ENCODE measurements around the gene GRID2.

Gene GRID2

DNA sequence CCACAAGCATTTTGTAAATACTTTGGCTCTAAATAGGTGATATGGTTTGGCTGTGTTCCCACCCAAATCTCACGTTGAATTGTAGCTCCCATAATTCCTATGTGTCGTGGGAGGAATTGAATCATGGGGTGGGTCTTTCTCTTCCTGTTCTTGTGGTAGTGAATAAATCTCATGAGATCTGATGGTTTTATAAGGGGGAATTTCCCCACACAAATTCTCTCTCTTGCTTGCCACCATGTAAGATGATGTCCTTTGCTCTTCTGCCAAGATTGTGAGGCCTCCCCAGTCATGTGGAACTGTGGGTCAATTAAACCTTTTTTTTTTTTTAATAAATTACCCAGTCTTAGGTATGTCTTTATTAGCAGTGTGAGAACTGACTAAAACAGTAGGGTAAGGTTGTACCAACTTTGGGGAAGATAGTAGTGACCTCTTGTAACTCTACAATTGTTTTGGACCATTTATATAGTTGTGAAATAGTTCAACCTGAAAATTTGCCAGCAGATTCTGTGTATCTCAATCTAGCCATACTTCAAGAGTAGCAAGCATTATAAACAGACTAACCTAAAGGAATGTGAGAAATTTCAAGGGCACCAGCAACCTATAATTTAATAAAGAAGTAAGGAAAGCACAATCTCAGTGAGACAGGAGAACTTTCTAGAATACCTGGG is 727.8 kb downstream of the GRID2 start:
- Histone ChIP-seq H3K9me3 (ENCODE audit: insufficient read depth, low read depth, low read length) (0 out of 2 replicates have a peak, but pooled peaks cover 3% of the 10 kb centered on the region), H3K4me3 (ENCODE audit: low read length) (no peak overlapping the region), H3K27me3 (ENCODE audit: insufficient read depth, low read length) (no peaks in the 10 kb centered on the region), H3K9ac (ENCODE audit: low read depth, low read length) (no peak overlapping the region), H3K36me3 (ENCODE audit: insufficient read depth, low read depth, low read length) (no peaks in the 10 kb centered on the region), H3K27ac (ENCODE audit: low read length) (no peak overlapping the region), H3K4me1 (ENCODE audit: insufficient read depth, low read length) (no peaks in the 10 kb centered on the region)

DNA sequence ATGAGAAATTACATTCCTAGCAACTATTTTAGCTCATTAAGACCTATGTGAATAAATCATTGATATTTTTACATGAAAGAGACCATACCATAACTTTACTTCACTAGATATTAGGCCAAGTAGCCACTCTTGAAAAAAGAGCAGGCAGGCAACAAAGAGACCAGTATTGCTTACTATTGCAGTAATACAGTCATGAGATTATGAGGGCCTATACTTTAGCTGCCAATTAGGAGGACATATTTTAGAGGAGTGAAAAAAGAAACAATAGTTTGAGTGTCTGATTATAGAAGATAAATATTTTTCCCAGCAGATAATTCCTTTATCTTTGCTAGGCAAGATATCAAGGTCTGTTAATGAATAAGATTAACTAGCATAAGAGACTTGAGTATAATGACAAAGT is 739.0 kb downstream of the GRID2 start:
- Histone ChIP-seq H3K27me3 (ENCODE audit: insufficient read depth, low read length) (no peaks in the 10 kb centered on the region), H3K9ac (ENCODE audit: low read depth, low read length) (no peak overlapping the region), H3K4me3 (ENCODE audit: low read length) (no peak overlapping the region), H3K9me3 (ENCODE audit: insufficient read depth, low read depth, low read length) (no peaks in the 10 kb centered on the region), H3K27ac (ENCODE audit: low read length) (no peak overlapping the region), H3K4me1 (ENCODE audit: insufficient read depth, low read length) (no peaks in the 10 kb centered on the region), H3K36me3 (ENCODE audit: insufficient read depth, low read depth, low read length) (no peaks in the 10 kb centered on the region)

DNA sequence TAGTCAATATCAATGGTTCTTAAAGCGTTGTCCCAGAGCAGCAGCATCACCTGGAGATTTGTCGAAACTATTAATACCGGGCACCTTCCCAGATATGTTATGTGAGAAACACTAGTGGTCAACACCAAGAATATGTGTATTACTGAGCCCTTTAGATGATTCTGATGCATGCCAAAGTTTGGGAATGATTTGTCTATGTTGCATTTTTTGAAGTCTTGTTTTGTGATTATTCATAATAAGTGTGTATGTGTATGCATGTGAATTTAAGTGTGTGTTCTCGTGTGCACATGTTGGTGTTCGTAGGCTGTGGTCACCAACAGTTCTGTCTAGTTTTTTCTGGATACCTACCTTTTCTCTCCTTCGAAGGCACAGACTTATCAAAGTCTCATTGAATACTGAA is 749.4 kb downstream of the GRID2 start:
- Histone ChIP-seq H3K4me1 (ENCODE audit: insufficient read depth, low read length) (peaks cover 23% of the 10 kb centered on the region), H3K36me3 (ENCODE audit: insufficient read depth, low read depth, low read length) (no peaks in the 10 kb centered on the region), H3K9ac (ENCODE audit: low read depth, low read length) (no peak overlapping the region), H3K27ac (ENCODE audit: low read length) (no peak overlapping the region), H3K9me3 (ENCODE audit: insufficient read depth, low read depth, low read length) (no peaks in the 10 kb centered on the region), H3K4me3 (ENCODE audit: low read length) (no peak overlapping the region), H3K27me3 (ENCODE audit: insufficient read depth, low read length) (no peaks in the 10 kb centered on the region)

DNA sequence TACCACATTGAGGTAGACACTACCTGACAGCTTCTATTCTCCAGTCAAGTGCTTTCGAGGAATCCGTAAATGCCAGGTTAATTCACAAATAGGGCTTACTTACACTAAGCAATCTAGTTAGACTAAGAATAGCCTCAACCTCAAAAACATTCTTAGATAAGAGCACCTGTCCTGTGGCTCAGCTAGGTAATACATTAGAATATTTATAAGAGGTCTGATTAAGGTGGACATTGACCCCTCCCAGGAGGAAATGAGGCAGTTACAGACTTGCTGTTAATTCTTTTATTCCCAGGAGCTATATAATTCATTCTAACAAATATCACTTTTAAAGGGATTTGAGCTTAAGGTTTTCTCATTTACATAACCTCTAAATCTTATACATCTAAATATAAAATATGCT is 758.1 kb downstream of the GRID2 start:
- no peaks in the 10 kb centered on the region for H3K27me3 ChIP-seq (ENCODE audit: insufficient read depth, low read length)
- no peak overlapping the region for H3K27ac ChIP-seq (ENCODE audit: low read length)
- H3K9me3 ChIP-seq (ENCODE audit: insufficient read depth, low read depth, low read length), result no peaks in the 10 kb centered on the region; the same call in 1 of the 2 replicates
- no peak overlapping the region for H3K9ac ChIP-seq (ENCODE audit: low read depth, low read length)
- no peaks in the 10 kb centered on the region for H3K36me3 ChIP-seq (ENCODE audit: insufficient read depth, low read depth, low read length)
- peaks cover 5% of the 10 kb centered on the region; the same call in 1 of the 2 replicates for H3K4me1 ChIP-seq (ENCODE audit: insufficient read depth, low read length)
- no peak overlapping the region for H3K4me3 ChIP-seq (ENCODE audit: low read length)

DNA sequence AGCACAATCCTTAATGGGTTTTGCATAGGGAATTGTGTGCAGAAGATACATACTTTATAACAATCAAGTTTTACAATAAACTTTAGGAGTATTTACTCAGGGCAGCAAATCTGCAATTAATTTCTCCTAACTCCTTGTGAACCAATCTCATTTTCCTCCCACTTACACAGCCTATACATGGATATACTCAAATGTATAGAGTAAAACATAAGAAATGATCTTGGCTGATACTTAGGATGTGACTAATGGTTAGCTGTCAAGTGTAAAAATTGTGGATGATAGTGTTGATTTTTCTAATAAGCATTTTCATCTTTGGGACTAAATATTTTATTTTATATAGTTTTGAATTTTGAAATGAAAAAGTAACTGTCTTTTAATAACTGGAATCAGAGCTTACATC is 759.6 kb downstream of the GRID2 start:
- peaks cover 5% of the 10 kb centered on the region; the same call in 1 of the 2 replicates for H3K4me1 ChIP-seq (ENCODE audit: insufficient read depth, low read length)
- H3K27ac ChIP-seq (ENCODE audit: low read length), result no peak overlapping the region
- H3K27me3 ChIP-seq (ENCODE audit: insufficient read depth, low read length), result no peaks in the 10 kb centered on the region
- H3K4me3 ChIP-seq (ENCODE audit: low read length), result no peak overlapping the region
- H3K36me3 ChIP-seq (ENCODE audit: insufficient read depth, low read depth, low read length), result no peaks in the 10 kb centered on the region
- no peak overlapping the region for H3K9ac ChIP-seq (ENCODE audit: low read depth, low read length)
- H3K9me3 ChIP-seq (ENCODE audit: insufficient read depth, low read depth, low read length), result no peaks in the 10 kb centered on the region; the same call in 1 of the 2 replicates

DNA sequence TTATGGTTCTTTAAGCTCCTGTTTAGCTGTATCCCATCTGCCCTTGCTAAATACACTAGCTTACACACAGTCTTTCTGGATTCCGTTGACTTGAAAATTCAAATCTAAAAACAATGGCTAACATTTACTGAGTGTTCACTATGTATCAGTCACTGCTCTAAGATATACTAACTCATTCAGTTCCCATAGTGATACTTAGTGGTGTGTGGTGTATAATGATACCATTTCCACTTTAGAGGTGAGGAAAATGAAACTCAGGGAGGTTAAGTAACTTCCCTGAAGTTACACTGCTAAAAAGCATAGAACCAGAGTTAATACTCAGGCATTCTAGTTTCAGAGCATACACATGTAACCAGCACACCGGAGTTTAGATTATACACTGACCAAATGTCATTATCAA is 762.0 kb downstream of the GRID2 start:
- H3K4me1 ChIP-seq (ENCODE audit: insufficient read depth, low read length), result peaks cover 5% of the 10 kb centered on the region; the same call in 1 of the 2 replicates
- H3K27ac ChIP-seq (ENCODE audit: low read length), result no peak overlapping the region
- H3K27me3 ChIP-seq (ENCODE audit: insufficient read depth, low read length), result no peaks in the 10 kb centered on the region
- no peaks in the 10 kb centered on the region for H3K36me3 ChIP-seq (ENCODE audit: insufficient read depth, low read depth, low read length)
- H3K9me3 ChIP-seq (ENCODE audit: insufficient read depth, low read depth, low read length), result no peaks in the 10 kb centered on the region; the same call in 1 of the 2 replicates
- no peak overlapping the region for H3K9ac ChIP-seq (ENCODE audit: low read depth, low read length)
- H3K4me3 ChIP-seq (ENCODE audit: low read length), result no peak overlapping the region

DNA sequence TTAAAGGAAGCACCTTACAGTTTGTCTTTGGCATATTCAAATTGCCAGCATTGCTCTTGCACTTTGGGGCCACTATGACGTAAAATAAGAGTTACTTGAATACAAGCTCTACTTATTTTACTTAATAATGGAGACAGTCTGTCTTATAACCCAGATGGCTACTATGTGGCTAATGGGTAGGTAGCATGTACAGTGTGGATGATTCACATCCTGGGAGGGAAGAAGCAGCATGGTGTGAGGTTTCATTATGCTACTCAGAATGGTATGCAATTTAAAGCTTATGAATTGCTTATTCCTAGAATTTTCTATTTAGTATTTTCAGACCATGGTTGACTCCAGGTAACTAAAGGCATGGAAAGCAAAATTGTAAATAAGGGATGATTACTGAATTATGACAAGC is 763.0 kb downstream of the GRID2 start:
- H3K9ac ChIP-seq (ENCODE audit: low read depth, low read length), result no peak overlapping the region
- no peaks in the 10 kb centered on the region for H3K27me3 ChIP-seq (ENCODE audit: insufficient read depth, low read length)
- H3K9me3 ChIP-seq (ENCODE audit: insufficient read depth, low read depth, low read length), result no peaks in the 10 kb centered on the region; the same call in 1 of the 2 replicates
- no peak overlapping the region for H3K27ac ChIP-seq (ENCODE audit: low read length)
- H3K36me3 ChIP-seq (ENCODE audit: insufficient read depth, low read depth, low read length), result no peaks in the 10 kb centered on the region
- peaks cover 1% of the 10 kb centered on the region; the same call in 1 of the 2 replicates for H3K4me1 ChIP-seq (ENCODE audit: insufficient read depth, low read length)
- no peak overlapping the region for H3K4me3 ChIP-seq (ENCODE audit: low read length)

DNA sequence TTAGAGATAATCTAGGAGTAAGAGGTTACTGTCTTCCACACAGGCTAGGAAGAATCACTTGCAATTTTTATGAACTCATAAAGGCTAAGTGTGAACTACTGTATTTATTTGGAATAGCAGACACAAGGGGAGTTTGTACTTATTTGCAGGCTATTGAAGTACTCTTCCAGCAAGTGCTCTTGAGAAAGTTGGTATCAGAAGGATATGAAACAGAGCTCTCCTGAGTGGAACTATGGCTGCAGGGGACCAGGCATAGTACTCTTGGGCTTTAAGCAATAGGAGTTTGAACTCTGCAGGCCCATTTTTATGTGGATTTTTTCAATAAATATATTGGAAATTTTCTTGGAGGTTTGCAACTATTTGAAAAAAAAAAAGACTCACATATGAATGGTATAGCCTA is 768.5 kb downstream of the GRID2 start:
- Histone ChIP-seq H3K27me3 (ENCODE audit: insufficient read depth, low read length) (no peaks in the 10 kb centered on the region), H3K9ac (ENCODE audit: low read depth, low read length) (no peak overlapping the region), H3K4me3 (ENCODE audit: low read length) (no peak overlapping the region), H3K36me3 (ENCODE audit: insufficient read depth, low read depth, low read length) (no peaks in the 10 kb centered on the region), H3K4me1 (ENCODE audit: insufficient read depth, low read length) (no peaks in the 10 kb centered on the region), H3K27ac (ENCODE audit: low read length) (no peak overlapping the region), H3K9me3 (ENCODE audit: insufficient read depth, low read depth, low read length) (no peaks in the 10 kb centered on the region)

DNA sequence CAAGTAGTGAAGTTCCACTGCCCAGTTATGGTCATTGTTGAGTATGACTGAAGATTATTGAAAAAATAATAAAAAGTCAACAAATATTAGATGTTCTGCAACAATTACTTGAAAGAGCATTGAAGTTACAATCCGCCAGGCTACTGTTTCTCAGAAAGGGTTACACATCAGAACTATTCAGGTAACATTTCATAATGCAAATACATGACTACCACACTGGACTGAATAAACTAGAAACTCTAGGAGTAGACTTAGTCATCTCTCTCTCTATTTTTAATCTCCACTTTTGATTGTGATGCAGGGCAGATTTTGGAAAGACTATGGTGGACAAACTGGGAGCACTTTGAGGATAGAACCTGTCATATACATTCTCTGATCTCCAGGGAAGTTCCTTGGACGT is 776.5 kb downstream of the GRID2 start:
- no peaks in the 10 kb centered on the region for H3K9me3 ChIP-seq (ENCODE audit: insufficient read depth, low read depth, low read length)
- peaks cover 14% of the 10 kb centered on the region; the same call in 1 of the 2 replicates for H3K4me1 ChIP-seq (ENCODE audit: insufficient read depth, low read length)
- no peak overlapping the region for H3K9ac ChIP-seq (ENCODE audit: low read depth, low read length)
- H3K36me3 ChIP-seq (ENCODE audit: insufficient read depth, low read depth, low read length), result no peaks in the 10 kb centered on the region
- no peak overlapping the region for H3K27ac ChIP-seq (ENCODE audit: low read length)
- H3K4me3 ChIP-seq (ENCODE audit: low read length), result no peak overlapping the region
- no peaks in the 10 kb centered on the region for H3K27me3 ChIP-seq (ENCODE audit: insufficient read depth, low read length)

DNA sequence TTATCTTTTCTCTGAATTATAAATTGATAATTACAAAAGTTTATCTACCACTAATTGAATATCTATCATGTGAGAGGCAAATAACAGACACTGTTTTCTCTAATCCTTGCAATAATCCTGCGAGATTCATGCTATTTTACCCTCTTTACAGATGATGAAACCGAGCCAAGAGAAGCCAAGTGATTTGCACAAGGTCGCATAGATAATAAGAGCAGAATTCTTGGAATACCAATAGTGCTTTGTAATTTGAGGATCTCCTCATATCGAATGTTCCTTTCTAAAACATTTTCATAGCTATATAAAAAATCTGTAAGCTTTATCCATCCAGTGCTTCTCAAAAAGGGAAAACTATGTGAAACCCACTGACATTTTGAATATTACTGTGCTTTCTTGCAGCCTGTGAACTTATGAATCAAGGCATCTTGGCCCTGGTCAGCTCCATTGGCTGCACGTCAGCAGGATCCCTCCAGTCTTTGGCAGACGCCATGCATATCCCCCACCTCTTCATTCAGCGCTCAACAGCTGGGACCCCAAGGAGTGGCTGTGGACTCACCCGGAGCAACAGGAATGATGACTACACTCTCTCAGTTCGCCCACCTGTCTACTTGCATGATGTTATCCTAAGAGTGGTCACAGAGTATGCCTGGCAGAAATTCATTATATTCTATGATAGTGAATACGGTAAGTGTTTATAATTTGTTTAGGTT is 781.0 kb downstream of the GRID2 start:
- Histone ChIP-seq H3K4me1 (ENCODE audit: insufficient read depth, low read length) (peaks cover 23% of the 10 kb centered on the region; the same call in 1 of the 2 replicates), H3K27ac (ENCODE audit: low read length) (no peak overlapping the region), H3K36me3 (ENCODE audit: insufficient read depth, low read depth, low read length) (no peaks in the 10 kb centered on the region), H3K9ac (ENCODE audit: low read depth, low read length) (peak overlapping the region; percentile 35; the same call in 1 of the 2 replicates), H3K9me3 (ENCODE audit: insufficient read depth, low read depth, low read length) (no peaks in the 10 kb centered on the region), H3K27me3 (ENCODE audit: insufficient read depth, low read length) (no peaks in the 10 kb centered on the region), H3K4me3 (ENCODE audit: low read length) (peak overlapping the region; percentile 41; the same call in 1 of the 2 replicates)

DNA sequence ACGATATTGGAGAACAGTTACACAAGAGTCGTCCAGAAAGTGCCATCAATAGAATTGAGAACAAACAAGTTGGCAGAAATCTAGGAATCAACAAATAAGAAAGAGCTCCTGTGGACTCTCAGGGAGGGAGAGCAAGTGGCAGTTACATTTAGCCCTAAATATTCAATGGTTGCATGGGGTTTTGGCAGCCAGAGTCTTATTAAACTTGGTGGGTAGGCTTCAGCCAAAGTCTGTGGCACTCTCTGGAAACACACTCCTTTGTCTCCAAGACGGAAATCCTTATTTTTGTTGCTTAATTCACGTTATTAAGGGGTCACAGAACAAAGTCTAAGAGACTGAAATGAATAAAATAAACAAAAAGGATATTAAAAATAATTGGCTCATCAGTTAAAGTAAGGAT is 782.6 kb downstream of the GRID2 start:
- Histone ChIP-seq H3K9me3 (ENCODE audit: insufficient read depth, low read depth, low read length) (no peaks in the 10 kb centered on the region), H3K36me3 (ENCODE audit: insufficient read depth, low read depth, low read length) (no peaks in the 10 kb centered on the region), H3K4me1 (ENCODE audit: insufficient read depth, low read length) (peaks cover 23% of the 10 kb centered on the region; the same call in 1 of the 2 replicates), H3K27ac (ENCODE audit: low read length) (no peak overlapping the region), H3K4me3 (ENCODE audit: low read length) (no peak overlapping the region; the same call in 1 of the 2 replicates), H3K9ac (ENCODE audit: low read depth, low read length) (no peak overlapping the region), H3K27me3 (ENCODE audit: insufficient read depth, low read length) (no peaks in the 10 kb centered on the region)

DNA sequence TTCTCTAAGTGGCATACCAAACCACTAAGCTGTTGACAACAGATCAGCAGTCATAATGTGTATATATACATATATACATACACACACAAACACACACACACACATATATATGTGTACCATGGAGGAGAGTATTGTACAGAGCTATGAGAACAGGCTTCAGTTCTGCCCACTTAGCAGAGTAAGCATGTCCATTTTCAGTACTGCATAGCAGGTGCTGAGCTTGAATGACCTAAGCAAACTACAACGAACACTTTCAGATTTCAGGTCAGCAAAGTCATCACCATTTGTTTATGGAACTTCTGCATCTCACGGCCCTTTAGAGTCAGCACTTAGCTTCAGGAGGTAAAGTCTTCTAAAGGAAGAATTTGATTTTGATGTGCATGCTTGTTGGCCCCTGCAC is 789.0 kb downstream of the GRID2 start:
- no peaks in the 10 kb centered on the region for H3K9me3 ChIP-seq (ENCODE audit: insufficient read depth, low read depth, low read length)
- H3K36me3 ChIP-seq (ENCODE audit: insufficient read depth, low read depth, low read length), result no peaks in the 10 kb centered on the region
- no peak overlapping the region for H3K27ac ChIP-seq (ENCODE audit: low read length)
- H3K4me1 ChIP-seq (ENCODE audit: insufficient read depth, low read length), result no peaks in the 10 kb centered on the region
- H3K27me3 ChIP-seq (ENCODE audit: insufficient read depth, low read length), result no peaks in the 10 kb centered on the region
- no peak overlapping the region for H3K9ac ChIP-seq (ENCODE audit: low read depth, low read length)
- H3K4me3 ChIP-seq (ENCODE audit: low read length), result no peak overlapping the region
